Panc1 (cell line): ENCODE data around the gene CCDC57.

ENCODE experiments used
- POLR2AphosphoS5 ChIP-seq: IDR thresholded peaks from 2 replicates; pipeline ENCODE4 v1.6.1; 2012; ENCODE audit warnings: mild to moderate bottlenecking, low read depth, low read length, moderate library complexity
- REST ChIP-seq, 2 experiments: IDR thresholded peaks; 2 replicates each; pipeline ENCODE4 v1.6.1; 2011 to 2012; ENCODE audit warnings: low read depth in 2 of 2, control low read depth in 1 of 2, low read length in 1 of 2, mild to moderate bottlenecking in 1 of 2, moderate library complexity in 1 of 2; ENCODE audit not compliant: insufficient read depth in 1 of 2

GRCh38 chr17:82114872-82115271 is 97.8 kb downstream of the CCDC57 start:
- TF ChIP-seq REST (IDR thresholded peaks at IDR 0.05; ENCODE audit: insufficient read depth in 1 of 2, low read depth in 2 of 2, low read length in 1 of 2) (no peak), POLR2AphosphoS5 (no peak)
